DOHH2 (cell line): ENCODE measurements around the gene LMX1A.

Experiments used
- EZH2phosphoT487 ChIP-seq: fragments of 200-600 bp; sonication (generic); IDR thresholded peaks from 2 replicates; pipeline ENCODE4 v1.6.1; 2017; ENCODE audit warnings: borderline replicate concordance, mild to moderate bottlenecking, antibody characterized with exemption, low read length, moderate library complexity, mixed read lengths
- TF ChIP-seq, protein P1 (sequence below): fragments of 200-600 bp; sonication (generic); IDR thresholded peaks from one replicate; pipeline ENCODE4 v1.5.1; 2014; ENCODE audit warnings: antibody characterized with exemption, mild to moderate bottlenecking, low read depth, low read length; ENCODE audit not compliant: poor library complexity, severe bottlenecking

DNA sequence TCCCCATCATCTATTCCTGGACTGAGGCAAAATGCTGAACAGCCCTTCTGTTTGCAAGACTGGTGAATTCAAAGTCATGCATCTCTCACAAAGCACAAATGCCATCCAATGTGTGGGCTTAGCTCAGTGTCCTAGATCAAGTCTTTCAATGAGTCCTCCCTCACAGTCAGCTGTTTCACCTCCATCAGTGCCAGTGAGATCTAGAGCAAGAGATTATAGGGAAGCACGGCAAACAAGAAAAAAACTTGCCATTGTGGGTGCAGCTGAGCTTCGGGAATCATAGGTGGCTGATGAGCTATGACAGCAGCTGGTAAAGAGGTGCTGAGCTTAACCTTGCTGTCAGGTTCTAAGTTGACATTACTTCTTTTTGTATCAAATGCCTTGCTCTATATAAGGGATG, 130.2 kb downstream of the LMX1A start:
- TF ChIP-seq, protein P1, sequence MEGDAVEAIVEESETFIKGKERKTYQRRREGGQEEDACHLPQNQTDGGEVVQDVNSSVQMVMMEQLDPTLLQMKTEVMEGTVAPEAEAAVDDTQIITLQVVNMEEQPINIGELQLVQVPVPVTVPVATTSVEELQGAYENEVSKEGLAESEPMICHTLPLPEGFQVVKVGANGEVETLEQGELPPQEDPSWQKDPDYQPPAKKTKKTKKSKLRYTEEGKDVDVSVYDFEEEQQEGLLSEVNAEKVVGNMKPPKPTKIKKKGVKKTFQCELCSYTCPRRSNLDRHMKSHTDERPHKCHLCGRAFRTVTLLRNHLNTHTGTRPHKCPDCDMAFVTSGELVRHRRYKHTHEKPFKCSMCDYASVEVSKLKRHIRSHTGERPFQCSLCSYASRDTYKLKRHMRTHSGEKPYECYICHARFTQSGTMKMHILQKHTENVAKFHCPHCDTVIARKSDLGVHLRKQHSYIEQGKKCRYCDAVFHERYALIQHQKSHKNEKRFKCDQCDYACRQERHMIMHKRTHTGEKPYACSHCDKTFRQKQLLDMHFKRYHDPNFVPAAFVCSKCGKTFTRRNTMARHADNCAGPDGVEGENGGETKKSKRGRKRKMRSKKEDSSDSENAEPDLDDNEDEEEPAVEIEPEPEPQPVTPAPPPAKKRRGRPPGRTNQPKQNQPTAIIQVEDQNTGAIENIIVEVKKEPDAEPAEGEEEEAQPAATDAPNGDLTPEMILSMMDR, result no peak
- no peak for TF ChIP-seq EZH2phosphoT487
